ENCODE measurements around the gene ATP7A.
"Not testable (repeated sequence)": the region's sequence is repeated elsewhere in the genome, so short reads cannot be mapped to it uniquely, and the experiment has no call there.

ATP7A gene

DNA sequence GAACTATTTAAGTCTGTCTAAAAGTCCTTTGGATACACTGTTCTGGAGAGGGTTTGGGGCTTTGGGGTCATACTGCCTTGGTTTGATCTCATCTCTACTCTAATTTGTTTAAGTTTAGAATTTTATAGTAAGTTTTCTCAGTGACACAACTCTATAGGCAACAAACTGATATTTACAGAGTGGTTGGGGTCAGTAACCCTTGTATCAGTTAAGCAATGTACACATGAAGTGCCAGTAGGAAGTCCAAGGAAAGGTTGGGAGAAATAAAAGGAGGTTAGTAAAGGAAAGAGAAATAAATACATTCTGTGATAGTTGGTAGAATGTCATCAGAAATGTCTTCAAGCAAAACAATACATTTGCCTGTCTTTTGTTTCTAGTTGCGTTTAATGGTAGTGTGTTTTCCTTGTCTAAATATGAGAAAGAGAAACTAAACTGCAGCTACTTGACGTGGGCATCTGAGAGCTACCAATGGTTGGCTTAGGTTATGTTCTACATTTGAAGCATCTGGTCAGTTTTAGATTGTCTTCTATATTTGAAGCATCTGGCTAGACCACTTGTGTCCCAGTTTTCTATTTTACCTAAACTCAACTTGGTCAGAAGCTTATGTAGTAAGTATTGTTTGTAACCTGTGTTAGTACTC, 6.9 kb downstream of the ATP7A start:
- no peaks in the 10 kb centered on the region for H3K27me3 ChIP-seq (ENCODE audit: control insufficient read depth, insufficient read depth, low read length)
- no peak overlapping the region for H2AFZ ChIP-seq
- H3K36me3 ChIP-seq (ENCODE audit: control insufficient read depth, insufficient read depth, low read length): no peaks in the 10 kb centered on the region
- no peaks in the 10 kb centered on the region for H3K9me3 ChIP-seq (ENCODE audit: control insufficient read depth, low read length)
- peaks cover 4% of the 10 kb centered on the region for H3K79me2 ChIP-seq
- H3K4me3 ChIP-seq (ENCODE audit: low read depth, low read length): no peak overlapping the region
- no peaks in the 10 kb centered on the region for H3K4me1 ChIP-seq
- no peak overlapping the region for H3K27ac ChIP-seq
- TF ChIP-seq, protein P1, sequence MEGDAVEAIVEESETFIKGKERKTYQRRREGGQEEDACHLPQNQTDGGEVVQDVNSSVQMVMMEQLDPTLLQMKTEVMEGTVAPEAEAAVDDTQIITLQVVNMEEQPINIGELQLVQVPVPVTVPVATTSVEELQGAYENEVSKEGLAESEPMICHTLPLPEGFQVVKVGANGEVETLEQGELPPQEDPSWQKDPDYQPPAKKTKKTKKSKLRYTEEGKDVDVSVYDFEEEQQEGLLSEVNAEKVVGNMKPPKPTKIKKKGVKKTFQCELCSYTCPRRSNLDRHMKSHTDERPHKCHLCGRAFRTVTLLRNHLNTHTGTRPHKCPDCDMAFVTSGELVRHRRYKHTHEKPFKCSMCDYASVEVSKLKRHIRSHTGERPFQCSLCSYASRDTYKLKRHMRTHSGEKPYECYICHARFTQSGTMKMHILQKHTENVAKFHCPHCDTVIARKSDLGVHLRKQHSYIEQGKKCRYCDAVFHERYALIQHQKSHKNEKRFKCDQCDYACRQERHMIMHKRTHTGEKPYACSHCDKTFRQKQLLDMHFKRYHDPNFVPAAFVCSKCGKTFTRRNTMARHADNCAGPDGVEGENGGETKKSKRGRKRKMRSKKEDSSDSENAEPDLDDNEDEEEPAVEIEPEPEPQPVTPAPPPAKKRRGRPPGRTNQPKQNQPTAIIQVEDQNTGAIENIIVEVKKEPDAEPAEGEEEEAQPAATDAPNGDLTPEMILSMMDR (IDR thresholded peaks at IDR 0.05): no peak
- H3K4me2 ChIP-seq (ENCODE audit: low read length): no peak overlapping the region
- H3K9ac ChIP-seq: no peak overlapping the region

DNA sequence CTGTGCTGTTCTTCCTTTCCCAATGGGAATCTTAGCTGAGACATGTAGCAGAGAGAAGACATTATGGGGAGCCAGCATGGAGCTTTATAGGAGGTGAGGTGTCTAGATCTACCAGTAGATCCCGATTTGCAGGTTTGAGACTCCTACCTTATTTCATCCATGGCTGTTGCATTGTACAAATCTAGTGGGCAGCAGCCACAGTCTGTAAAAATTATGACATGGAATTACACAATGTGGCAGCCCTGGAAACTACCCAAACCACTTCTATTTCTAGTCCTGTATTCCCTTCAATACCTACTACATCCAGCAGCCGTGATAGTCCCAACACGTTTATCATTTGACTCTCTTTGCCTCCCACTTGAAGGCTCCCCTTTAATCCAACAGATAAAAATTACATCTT, 8.1 kb downstream of the ATP7A start:
- TF ChIP-seq, protein P1 (IDR thresholded peaks at IDR 0.05): no peak
- no peaks in the 10 kb centered on the region for H3K27me3 ChIP-seq (ENCODE audit: control insufficient read depth, insufficient read depth, low read length)
- H2AFZ ChIP-seq: no peak overlapping the region
- no peak overlapping the region for H3K9ac ChIP-seq
- no peak overlapping the region for H3K4me3 ChIP-seq (ENCODE audit: low read depth, low read length)
- H3K36me3 ChIP-seq (ENCODE audit: control insufficient read depth, insufficient read depth, low read length): no peaks in the 10 kb centered on the region
- H3K27ac ChIP-seq: no peak overlapping the region
- H3K79me2 ChIP-seq: peaks cover 4% of the 10 kb centered on the region
- no peak overlapping the region for H3K4me2 ChIP-seq (ENCODE audit: low read length)
- H3K9me3 ChIP-seq (ENCODE audit: control insufficient read depth, low read length): no peaks in the 10 kb centered on the region
- H3K4me1 ChIP-seq: no peaks in the 10 kb centered on the region

DNA sequence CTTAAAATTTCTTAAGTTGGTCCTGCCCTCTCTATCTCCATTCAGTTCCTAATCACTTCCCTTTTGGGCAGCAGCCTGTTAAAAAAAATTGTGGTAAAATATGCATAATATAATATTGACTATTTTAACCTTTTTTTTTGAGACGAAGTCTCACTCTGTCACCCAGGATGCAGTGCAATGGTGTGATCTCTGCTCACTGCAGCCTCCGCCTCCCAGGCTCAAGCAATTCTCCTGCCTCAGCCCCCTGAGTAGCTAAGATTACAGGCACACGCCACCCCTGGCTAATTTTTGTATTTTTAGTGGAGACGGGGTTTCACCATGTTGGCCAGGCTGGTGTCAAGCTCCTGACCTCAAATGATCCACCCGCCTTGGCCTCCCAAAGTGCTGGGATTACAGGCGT, 8.9 kb downstream of the ATP7A start:
- not testable (repeated sequence) for H3K27ac ChIP-seq; H2AFZ ChIP-seq; H3K4me1 ChIP-seq; H3K79me2 ChIP-seq; H3K9me3 ChIP-seq (ENCODE audit: control insufficient read depth, low read length); H3K36me3 ChIP-seq (ENCODE audit: control insufficient read depth, insufficient read depth, low read length); H3K4me2 ChIP-seq (ENCODE audit: low read length); H3K4me3 ChIP-seq (ENCODE audit: low read depth, low read length); H3K9ac ChIP-seq; H3K27me3 ChIP-seq (ENCODE audit: control insufficient read depth, insufficient read depth, low read length)

DNA sequence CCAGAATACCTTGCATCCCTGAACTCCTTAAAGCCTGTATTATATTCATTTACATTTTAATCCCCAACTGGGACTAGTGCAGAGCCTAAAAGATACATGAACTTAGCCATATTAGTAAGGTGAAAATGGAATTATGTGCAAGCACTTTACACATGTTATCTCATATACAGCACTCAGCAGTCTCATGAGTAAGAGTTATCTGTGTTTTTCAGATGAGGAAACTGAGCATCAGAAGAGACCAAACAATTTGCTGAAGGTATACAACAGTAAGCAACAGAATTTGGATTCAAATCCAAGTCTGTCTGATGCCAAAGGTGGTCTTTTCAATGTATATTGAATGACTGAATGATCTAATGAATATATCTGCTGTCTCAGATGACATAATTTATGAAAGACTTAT, 12.3 kb downstream of the ATP7A start:
- H3K9ac ChIP-seq: no peak overlapping the region
- H3K4me2 ChIP-seq (ENCODE audit: low read length): no peak overlapping the region
- H3K36me3 ChIP-seq (ENCODE audit: control insufficient read depth, insufficient read depth, low read length): no peaks in the 10 kb centered on the region
- no peak overlapping the region for H3K4me3 ChIP-seq (ENCODE audit: low read depth, low read length)
- H2AFZ ChIP-seq: no peak overlapping the region
- no peaks in the 10 kb centered on the region for H3K9me3 ChIP-seq (ENCODE audit: control insufficient read depth, low read length)
- H3K79me2 ChIP-seq: peaks cover 4% of the 10 kb centered on the region
- H3K27me3 ChIP-seq (ENCODE audit: control insufficient read depth, insufficient read depth, low read length): no peaks in the 10 kb centered on the region
- TF ChIP-seq, protein P1 (IDR thresholded peaks at IDR 0.05): no peak
- H3K27ac ChIP-seq: no peak overlapping the region
- no peaks in the 10 kb centered on the region for H3K4me1 ChIP-seq

DNA sequence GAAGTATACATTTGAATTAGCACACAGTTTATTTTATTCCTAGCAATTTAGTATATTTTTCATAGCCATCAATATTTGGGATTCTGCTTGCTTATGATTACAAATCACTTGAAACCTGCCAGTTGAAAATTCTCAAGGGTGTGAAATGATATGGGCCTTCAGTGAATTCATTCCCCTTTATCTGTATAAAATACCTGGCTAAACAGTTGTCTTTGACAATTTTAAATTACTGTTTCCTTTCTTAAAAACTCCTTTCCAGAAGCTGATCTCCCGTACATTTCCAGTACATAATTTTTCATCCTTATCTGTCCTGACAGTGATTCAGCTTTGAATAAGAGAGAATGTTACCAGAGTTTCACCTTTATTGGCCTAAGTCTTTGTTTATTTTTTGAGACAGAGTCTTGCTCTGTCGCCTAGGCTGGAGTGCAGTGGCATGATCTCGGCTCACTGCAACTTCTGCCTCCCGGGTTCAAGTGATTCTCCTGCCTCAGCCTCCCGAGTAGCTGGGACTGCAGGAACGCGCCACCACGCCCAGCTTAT, 13.9 kb downstream of the ATP7A start:
- no peaks in the 10 kb centered on the region for H3K4me1 ChIP-seq
- H3K27ac ChIP-seq: no peak overlapping the region
- no peaks in the 10 kb centered on the region for H3K27me3 ChIP-seq (ENCODE audit: control insufficient read depth, insufficient read depth, low read length)
- no peaks in the 10 kb centered on the region for H3K36me3 ChIP-seq (ENCODE audit: control insufficient read depth, insufficient read depth, low read length)
- no peak overlapping the region for H2AFZ ChIP-seq
- H3K4me3 ChIP-seq (ENCODE audit: low read depth, low read length): no peak overlapping the region
- peaks cover 4% of the 10 kb centered on the region for H3K79me2 ChIP-seq
- H3K4me2 ChIP-seq (ENCODE audit: low read length): no peak overlapping the region
- no peak overlapping the region for H3K9ac ChIP-seq
- TF ChIP-seq, protein P1 (IDR thresholded peaks at IDR 0.05): no peak
- H3K9me3 ChIP-seq (ENCODE audit: control insufficient read depth, low read length): no peaks in the 10 kb centered on the region
